Umbilical cord (tissue), 2 donors: ENCODE measurements around the gene EEF2KMT. TPM values are rescaled to one million over a fixed set of nuclear protein-coding genes. Genes with fewer than 3 reads are reported as not detected.
A peak's percentile ranks its signal among the peaks of the same experiment; 100 is the strongest.
"Not testable (repeated sequence)": the region's sequence is repeated elsewhere in the genome, so short reads cannot be mapped to it uniquely, and the experiment has no call there.

Experiments used
- DNase-seq: peaks from one replicate; pipeline ENCODE4 v3.0.0-alpha.2; 2015; ENCODE audit warnings: low spot score
- total RNA-seq: library from RNA; depleted of rRNA; stranded (reverse); fragments of >200 nt; gene quantifications from one replicate; pipeline ENCODE4 v1.2.3, GENCODE V29; 2014; ENCODE audit warnings: low replicate concordance; ENCODE audit not compliant: insufficient read depth

Gene EEF2KMT
- total RNA-seq, 1 donor from 2014 or later = 11.1 TPM

GRCh38 chr16:5095145-5095830 lies 2.3 kb downstream of the EEF2KMT start:
- DNase-seq = not testable (repeated sequence)

GRCh38 chr16:5093746-5094145 lies 3.8 kb downstream of the EEF2KMT start:
- not testable (repeated sequence) for DNase-seq

- not testable (repeated sequence) for DNase-seq
Measured at GRCh38 chr16:5093081-5093480, 4.5 kb downstream of the EEF2KMT start.

GRCh38 chr16:5090592-5090991 lies 7.0 kb downstream of the EEF2KMT start:
- DNase-seq = not testable (repeated sequence)

GRCh38 chr16:5089911-5090555 lies 7.6 kb downstream of the EEF2KMT start:
- DNase-seq = not testable (repeated sequence)

GRCh38 chr16:5088936-5089335 lies 8.7 kb downstream of the EEF2KMT start:
- DNase-seq = not testable (repeated sequence)

- not testable (repeated sequence) for DNase-seq
Measured at GRCh38 chr16:5088086-5088790, 9.4 kb downstream of the EEF2KMT start.

GRCh38 chr16:5085716-5086115 lies 11.9 kb downstream of the EEF2KMT start:
- DNase-seq = not testable (repeated sequence)

- DNase-seq = not testable (repeated sequence)
Measured at GRCh38 chr16:5084802-5085201, 12.8 kb downstream of the EEF2KMT start.

GRCh38 chr16:5084099-5084731 lies 13.4 kb downstream of the EEF2KMT start:
- not testable (repeated sequence) for DNase-seq

- DNase-seq = not testable (repeated sequence)
Measured at GRCh38 chr16:5083646-5084045, 13.9 kb downstream of the EEF2KMT start.

GRCh38 chr16:5080996-5081395 lies 16.6 kb downstream of the EEF2KMT start:
- not testable (repeated sequence) for DNase-seq

- DNase-seq = not testable (repeated sequence)
Measured at GRCh38 chr16:5080461-5080860, 17.1 kb downstream of the EEF2KMT start.

GRCh38 chr16:5078626-5079025 lies 19.0 kb downstream of the EEF2KMT start:
- DNase-seq = no peak

- no peak for DNase-seq
Measured at GRCh38 chr16:5077304-5077703, 20.3 kb downstream of the EEF2KMT start.

- DNase-seq = no peak
Measured at GRCh38 chr16:5075637-5076036, 22.0 kb downstream of the EEF2KMT start.

- not testable (repeated sequence) for DNase-seq
Measured at GRCh38 chr16:5073771-5074170, 23.8 kb downstream of the EEF2KMT start.

GRCh38 chr16:5073279-5073629 lies 24.3 kb downstream of the EEF2KMT start:
- no peak for DNase-seq

GRCh38 chr16:5072334-5073278 lies 25.0 kb downstream of the EEF2KMT start:
- DNase-seq = peak; percentile 81

GRCh38 chr16:5071681-5072333 lies 25.8 kb downstream of the EEF2KMT start, which contains the start of gene ALG1:
Gene ALG1, plus strand, starts transcription at chr16:5071843. Its CDS starts 7 bp downstream, at chr16:5071850.
- peak; percentile 92 for DNase-seq
